NCI-H748 treated with DMSO at 0.1 percent for 48 hours (cell line): ENCODE data around the gene CYLD.

Experiments used
- DNase-seq: peaks from one replicate; lab custom pipeline; 2025; lab: John Stamatoyannopoulos, UW

CYLD gene

GRCh38 chr16:50740736-50741135 is 1.1 kb upstream of the CYLD start:
- DNase-seq = no peak

DNA sequence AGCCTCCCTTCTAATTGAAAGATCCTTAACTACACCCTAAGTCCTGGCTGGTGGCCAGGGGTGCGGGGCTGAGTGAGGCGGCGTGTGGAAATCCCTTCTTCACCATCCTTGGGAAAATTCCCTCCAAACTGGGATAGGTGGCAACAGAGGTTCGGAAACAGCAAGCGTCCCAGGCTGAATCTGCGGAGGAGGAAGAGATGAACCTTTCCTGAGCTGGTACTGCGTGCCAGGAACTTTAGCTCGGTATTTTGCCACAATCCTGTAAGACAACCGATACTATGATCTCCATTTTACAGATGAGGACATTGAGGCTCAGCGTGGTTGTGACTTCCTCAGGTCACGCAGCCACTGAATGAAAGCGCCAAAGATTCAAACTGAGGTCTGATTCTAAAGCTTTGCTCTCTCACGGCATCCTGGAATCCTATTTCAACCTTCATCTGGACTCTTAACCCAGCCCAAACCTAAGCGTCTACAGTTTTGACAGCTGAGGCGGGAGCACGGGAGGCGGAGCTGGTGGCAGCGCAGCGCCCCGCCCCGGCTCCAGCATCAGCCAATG is 583 bp upstream of the CYLD start:
- DNase-seq = no peak

- no peak for DNase-seq
Measured at GRCh38 chr16:50742576-50743200, 802 bp downstream of the CYLD start.

GRCh38 chr16:50743581-50744225 is 1.8 kb downstream of the CYLD start:
- DNase-seq = no peak

GRCh38 chr16:50744881-50745280 is 3.0 kb downstream of the CYLD start:
- no peak for DNase-seq

GRCh38 chr16:50745940-50746339 is 4.1 kb downstream of the CYLD start:
- DNase-seq = no peak

DNA sequence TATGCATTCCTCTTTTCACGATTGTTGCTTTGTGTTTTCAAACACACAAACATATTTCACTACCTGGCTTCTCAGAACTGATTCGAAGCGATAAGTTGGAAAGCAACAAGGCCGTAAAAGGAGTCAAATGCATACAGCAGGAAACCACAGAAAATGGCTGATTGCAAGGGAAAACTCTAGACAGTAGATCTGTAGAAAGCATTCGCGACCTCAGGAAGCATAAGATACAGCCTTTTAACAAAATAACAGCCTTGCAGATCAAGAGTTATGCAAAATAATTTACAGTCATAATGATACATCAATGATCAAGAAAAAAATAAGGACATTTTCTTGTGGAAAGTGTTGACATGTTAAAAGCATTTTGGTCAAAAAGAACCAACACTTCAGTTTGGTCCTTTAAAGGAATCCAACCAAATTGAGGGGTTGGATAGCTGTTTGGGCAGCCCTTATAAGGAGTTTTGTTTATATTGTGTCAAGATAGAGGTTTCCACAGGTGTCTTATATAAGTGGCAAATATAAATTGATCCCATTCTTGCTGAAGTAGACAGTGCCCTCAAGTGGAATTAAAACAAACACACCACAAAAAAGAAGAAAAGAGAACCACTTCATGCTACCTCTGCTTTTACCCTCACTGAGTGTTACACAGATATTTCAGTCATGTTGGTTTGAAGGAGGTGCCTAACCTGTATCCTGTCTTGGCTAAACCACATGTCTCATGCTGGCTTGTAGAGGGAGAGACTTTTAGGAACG is 5.5 kb downstream of the CYLD start:
- DNase-seq = no peak

DNA sequence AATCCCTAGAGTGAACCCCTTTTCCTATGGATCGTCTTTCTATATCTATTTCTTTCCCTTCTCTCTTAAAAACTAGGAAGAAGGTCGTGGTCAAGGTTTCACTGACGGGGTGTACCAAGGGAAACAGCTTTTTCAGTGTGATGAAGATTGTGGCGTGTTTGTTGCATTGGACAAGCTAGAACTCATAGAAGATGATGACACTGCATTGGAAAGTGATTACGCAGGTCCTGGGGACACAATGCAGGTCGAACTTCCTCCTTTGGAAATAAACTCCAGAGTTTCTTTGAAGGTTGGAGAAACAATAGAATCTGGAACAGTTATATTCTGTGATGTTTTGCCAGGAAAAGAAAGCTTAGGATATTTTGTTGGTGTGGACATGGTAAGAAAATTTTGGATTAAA is 9.6 kb downstream of the CYLD start:
- DNase-seq = no peak

- no peak for DNase-seq
Measured at GRCh38 chr16:50752471-50753235, 10.8 kb downstream of the CYLD start.

DNA sequence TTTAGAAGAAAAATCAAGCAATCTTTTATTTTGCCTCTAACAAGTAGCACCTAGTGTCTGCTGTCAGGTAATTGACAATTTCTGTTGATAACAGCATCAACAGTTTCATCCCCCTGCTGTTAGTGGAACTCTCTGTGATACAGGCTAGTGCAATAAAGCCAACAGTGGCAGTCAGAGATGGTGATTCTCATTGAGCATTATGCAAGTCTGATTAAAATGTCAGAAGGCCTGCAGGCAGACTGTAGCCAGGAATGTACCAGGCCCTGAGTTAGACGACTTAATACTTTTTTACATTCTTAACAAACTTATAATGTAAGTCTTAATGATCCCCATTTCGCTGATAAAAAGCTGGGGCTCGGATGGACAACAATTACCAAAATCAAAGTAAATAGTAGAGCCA is 14.6 kb downstream of the CYLD start:
- DNase-seq = no peak

DNA sequence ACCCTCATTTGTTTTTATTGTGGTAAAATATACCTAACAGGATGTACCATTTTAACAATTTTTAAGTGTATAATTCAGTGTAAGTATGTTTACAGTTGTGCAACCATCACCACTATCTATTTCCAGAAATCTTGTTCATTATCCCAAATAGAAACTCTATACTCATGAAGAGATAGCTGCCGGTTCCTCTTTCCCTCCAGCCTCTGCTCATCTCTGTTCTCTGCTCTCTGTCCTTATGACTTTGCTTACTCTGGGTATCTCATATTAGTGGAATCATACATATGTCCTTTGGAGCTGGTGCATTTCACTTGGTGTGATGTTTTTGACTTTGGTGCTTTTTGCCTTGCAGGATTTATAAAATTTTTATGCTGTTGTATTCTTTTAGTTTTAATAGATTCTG is 19.4 kb downstream of the CYLD start:
- DNase-seq = no peak

GRCh38 chr16:50762241-50762640 is 20.4 kb downstream of the CYLD start:
- DNase-seq = no peak

DNA sequence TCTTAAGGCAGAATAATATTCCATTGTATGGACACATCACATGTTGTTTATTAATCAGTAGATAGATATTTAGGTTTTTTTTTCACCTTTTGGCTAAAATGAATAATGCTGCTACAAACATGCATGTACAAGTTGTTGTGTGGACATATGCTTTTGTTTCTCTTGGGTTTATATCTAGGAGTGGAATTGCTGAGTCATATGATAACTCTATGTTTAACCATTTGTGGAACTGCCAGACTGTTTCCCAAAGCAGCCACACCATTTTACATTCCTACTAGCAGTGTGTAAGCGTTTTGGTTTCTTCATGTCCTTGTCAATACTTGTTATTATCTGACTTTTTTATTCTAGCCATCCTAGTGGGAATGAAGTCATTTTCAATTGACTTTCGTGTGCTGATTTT is 21.3 kb downstream of the CYLD start:
- no peak for DNase-seq

DNA sequence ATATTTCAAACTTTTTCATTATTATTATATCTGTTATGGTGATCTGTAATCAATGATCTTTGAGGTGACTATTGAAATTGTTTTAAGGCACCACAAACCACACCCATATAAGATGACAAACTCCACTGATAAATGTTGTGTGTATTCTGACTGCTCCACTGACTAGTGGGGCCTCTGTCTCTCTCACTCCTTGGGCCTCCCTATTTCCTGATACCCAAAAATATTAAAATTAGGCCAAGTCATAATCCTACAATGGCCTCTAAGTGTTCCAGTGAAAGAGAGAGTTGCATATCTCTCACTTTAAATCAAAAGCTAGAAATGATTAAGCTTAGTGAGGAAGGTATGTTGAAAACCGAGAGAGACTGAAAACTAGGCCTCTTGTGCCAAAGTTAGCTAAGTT is 23.4 kb downstream of the CYLD start:
- DNase-seq = no peak

DNA sequence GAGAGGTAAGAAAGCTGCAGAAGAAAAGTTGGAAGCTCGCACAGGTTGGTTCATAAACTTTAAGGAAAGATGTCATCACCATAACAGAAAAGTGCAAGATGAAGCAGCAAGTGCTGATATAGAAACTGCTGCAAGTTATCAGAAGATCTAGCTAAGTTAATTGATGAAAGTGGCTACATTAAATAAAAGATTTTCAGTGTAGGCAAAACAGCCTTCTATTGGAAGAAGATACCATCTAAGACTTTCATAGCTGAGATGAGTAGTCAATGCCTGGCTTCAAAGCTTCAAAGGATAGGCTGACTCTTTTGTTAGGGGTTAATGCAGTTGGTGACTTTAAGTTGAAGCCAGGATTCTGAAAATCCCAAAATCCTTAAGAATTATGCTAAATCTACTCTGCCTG is 24.0 kb downstream of the CYLD start:
- no peak for DNase-seq

DNA sequence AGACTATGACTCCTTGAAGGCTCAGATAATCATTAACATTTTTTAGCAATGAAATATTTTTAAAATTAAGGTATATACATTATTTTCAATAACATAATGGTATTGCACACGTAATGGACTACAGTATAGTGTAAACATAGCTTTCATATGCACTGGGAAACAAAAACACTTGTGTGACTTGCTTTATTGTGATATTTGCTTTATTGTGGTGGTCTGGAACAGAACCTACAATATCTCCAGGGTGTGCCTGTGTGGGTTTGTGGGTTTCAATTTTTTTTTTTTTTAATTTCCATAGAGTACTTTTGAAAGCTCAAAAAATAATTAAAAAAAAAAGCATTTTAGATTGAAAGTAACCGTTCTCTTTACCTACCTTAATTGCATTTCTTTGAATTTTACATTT is 25.3 kb downstream of the CYLD start:
- no peak for DNase-seq

GRCh38 chr16:50771366-50771765 is 29.5 kb downstream of the CYLD start:
- no peak for DNase-seq

DNA sequence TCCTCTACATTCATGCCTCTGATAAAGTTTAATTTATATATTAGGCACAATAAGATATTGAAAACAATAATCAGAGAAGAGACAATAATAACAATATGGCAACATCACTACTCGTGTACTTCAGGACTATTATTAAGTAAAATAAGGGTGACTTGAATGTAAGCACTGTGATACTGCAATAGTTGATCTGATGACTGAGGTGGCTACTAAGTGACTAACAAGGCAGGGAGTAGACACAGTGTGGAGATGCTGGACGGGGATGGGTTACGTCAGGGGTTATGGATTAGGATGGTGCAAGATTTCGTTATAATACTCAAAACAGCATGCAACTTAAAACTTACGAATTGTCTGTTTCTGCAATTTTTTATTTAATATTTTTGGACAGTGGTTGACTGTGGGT is 32.5 kb downstream of the CYLD start:
- no peak for DNase-seq

DNA sequence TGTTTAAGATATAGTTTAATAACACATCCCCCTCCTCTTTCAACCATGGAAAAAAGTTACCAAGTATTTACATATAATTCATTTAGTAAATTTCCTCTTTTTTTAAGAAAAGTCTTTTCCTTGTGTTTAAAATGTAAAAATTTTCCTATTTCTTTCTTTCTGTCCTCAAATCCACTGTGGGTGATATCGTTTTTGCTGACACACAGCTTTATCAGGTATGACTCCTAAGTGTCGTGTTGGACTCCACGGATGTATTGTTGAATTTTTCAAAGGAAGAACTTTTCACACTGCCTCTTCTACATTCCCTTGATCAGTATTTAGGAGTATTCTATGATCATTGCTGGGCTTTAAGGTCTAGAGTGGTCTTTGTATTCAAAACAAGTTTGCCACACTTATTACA is 33.1 kb downstream of the CYLD start:
- no peak for DNase-seq

GRCh38 chr16:50776037-50776436 is 34.2 kb downstream of the CYLD start:
- no peak for DNase-seq

- DNase-seq = no peak
Measured at GRCh38 chr16:50778284-50779163, 36.6 kb downstream of the CYLD start.
